ENCODE results near the gene TENT4B. TPM values are rescaled to one million over a fixed set of nuclear protein-coding genes. Genes with fewer than 3 reads are reported as not detected.
A peak's percentile ranks its signal among the peaks of the same experiment; 100 is the strongest.
"Not testable (repeated sequence)": the region's sequence is repeated elsewhere in the genome, so short reads cannot be mapped to it uniquely, and the experiment has no call there.

TENT4B gene
- total and polyA plus RNA-seq, 2 donors = 7.8 to 8.1 TPM

- WGBS = 96% methylated on average over 4 of the region's 4 CpGs
- Histone ChIP-seq H3K27ac (ENCODE audit: low read depth in 1 of 2, low read length in 1 of 2) (no peak overlapping the region), H3K36me3 (ENCODE audit: control insufficient read depth in 2 of 2, insufficient read depth in 2 of 2, low read length in 1 of 2) (no peaks in the 10 kb centered on the region), H3K4me3 (ENCODE audit: low read length in 2 of 2) (no peak overlapping the region), H3K27me3 (ENCODE audit: control insufficient read depth in 2 of 2, insufficient read depth in 1 of 2, low read length in 1 of 2) (no peaks in the 10 kb centered on the region), H3K4me1 (ENCODE audit: control insufficient read depth in 2 of 2, insufficient read depth in 2 of 2, low read length in 2 of 2) (peaks cover 9 to 11% of the 10 kb centered on the region in 2 donors), H3K9me3 (ENCODE audit: control insufficient read depth in 2 of 2, insufficient read depth in 1 of 2, low read length in 1 of 2) (no peaks in the 10 kb centered on the region)
- peak in 1 of 9 donors; percentile 12 for DNase-seq (ENCODE audit: low read depth in 6 of 9, low spot score in 9 of 9)
These were observed 26.9 kb upstream of the TENT4B start for GRCh38 chr16:50126183-50126582.

GRCh38 chr16:50132571-50132970 is 20.5 kb upstream of the TENT4B start:
- H3K27me3 ChIP-seq (ENCODE audit: control insufficient read depth in 2 of 2, insufficient read depth in 1 of 2, low read length in 1 of 2); H3K9me3 ChIP-seq (ENCODE audit: control insufficient read depth in 2 of 2, insufficient read depth in 1 of 2, low read length in 1 of 2); H3K4me3 ChIP-seq (ENCODE audit: low read length in 2 of 2); H3K27ac ChIP-seq (ENCODE audit: low read depth in 1 of 2, low read length in 1 of 2); DNase-seq (ENCODE audit: low read depth in 6 of 9, low spot score in 9 of 9); H3K36me3 ChIP-seq (ENCODE audit: control insufficient read depth in 2 of 2, insufficient read depth in 2 of 2, low read length in 1 of 2); H3K4me1 ChIP-seq (ENCODE audit: control insufficient read depth in 2 of 2, insufficient read depth in 2 of 2, low read length in 2 of 2): not testable (repeated sequence)
- 97% methylated on average over 7 of the region's 7 CpGs for WGBS

DNA sequence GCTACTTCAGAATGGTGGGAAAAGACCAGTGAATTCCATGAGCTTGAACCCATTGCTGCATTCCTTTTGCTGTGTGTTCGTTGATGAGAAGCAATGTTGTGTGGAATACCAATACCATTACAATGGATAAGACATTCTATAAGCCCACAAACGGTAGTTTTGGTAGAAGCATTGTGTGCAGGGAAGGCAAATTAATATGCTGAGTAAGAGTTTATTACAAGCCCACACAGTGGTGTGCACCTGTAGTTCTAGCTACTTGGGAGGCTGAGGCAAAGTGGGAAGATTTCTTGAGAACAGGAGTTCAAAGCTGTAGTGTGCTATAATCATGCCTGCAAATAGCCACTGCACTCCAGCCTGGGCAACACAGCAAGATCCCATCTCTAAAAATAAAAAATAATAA is 19.9 kb upstream of the TENT4B start:
- no peak overlapping the region for H3K27ac ChIP-seq (ENCODE audit: low read depth in 1 of 2, low read length in 1 of 2)
- 89% methylated on average over 2 of the region's 2 CpGs for WGBS
- no peaks in the 10 kb centered on the region for H3K4me1 ChIP-seq (ENCODE audit: control insufficient read depth in 2 of 2, insufficient read depth in 2 of 2, low read length in 2 of 2)
- no peak overlapping the region for H3K4me3 ChIP-seq (ENCODE audit: low read length in 2 of 2)
- no peaks in the 10 kb centered on the region for H3K36me3 ChIP-seq (ENCODE audit: control insufficient read depth in 2 of 2, insufficient read depth in 2 of 2, low read length in 1 of 2)
- no peak for DNase-seq (ENCODE audit: low read depth in 6 of 9, low spot score in 9 of 9)
- H3K27me3 ChIP-seq (ENCODE audit: control insufficient read depth in 2 of 2, insufficient read depth in 1 of 2, low read length in 1 of 2) = no peaks in the 10 kb centered on the region
- no peaks in the 10 kb centered on the region for H3K9me3 ChIP-seq (ENCODE audit: control insufficient read depth in 2 of 2, insufficient read depth in 1 of 2, low read length in 1 of 2)

- Histone ChIP-seq H3K9me3 (ENCODE audit: control insufficient read depth in 2 of 2, insufficient read depth in 1 of 2, low read length in 1 of 2) (no peaks in the 10 kb centered on the region), H3K36me3 (ENCODE audit: control insufficient read depth in 2 of 2, insufficient read depth in 2 of 2, low read length in 1 of 2) (no peaks in the 10 kb centered on the region)
These were observed 16.7 kb upstream of the TENT4B start for GRCh38 chr16:50136399-50136798.

DNA sequence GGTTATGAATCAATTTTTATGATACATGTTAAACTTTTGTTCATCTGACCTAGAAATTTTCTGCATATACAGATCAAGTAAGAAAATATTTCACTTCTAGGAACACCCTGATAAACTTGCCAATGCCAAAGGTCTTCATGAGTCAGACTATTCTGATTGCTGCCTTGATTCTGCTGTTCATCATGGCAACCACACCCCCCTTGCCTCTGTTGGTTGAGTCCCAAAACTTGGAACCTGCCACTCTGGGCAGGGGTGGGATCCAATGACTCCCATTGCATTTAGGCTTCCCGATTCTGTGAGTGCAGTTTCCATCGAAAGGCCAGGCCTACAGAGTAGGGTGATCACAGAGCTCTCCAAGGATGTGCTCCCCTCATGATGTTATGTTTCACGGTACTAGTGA is 15.8 kb upstream of the TENT4B start:
- 96% methylated on average over 3 of the region's 3 CpGs for WGBS
- H3K27ac ChIP-seq (ENCODE audit: low read depth in 1 of 2, low read length in 1 of 2) = no peak overlapping the region
- H3K4me3 ChIP-seq (ENCODE audit: low read length in 2 of 2) = no peak overlapping the region
- no peaks in the 10 kb centered on the region for H3K27me3 ChIP-seq (ENCODE audit: control insufficient read depth in 2 of 2, insufficient read depth in 1 of 2, low read length in 1 of 2)
- no peaks in the 10 kb centered on the region for H3K9me3 ChIP-seq (ENCODE audit: control insufficient read depth in 2 of 2, insufficient read depth in 1 of 2, low read length in 1 of 2)
- H3K36me3 ChIP-seq (ENCODE audit: control insufficient read depth in 2 of 2, insufficient read depth in 2 of 2, low read length in 1 of 2) = no peaks in the 10 kb centered on the region
- no peaks in the 10 kb centered on the region for H3K4me1 ChIP-seq (ENCODE audit: control insufficient read depth in 2 of 2, insufficient read depth in 2 of 2, low read length in 2 of 2)
- DNase-seq (ENCODE audit: low read depth in 6 of 9, low spot score in 9 of 9) = no peak

More at GRCh38 chr16:50136399-50136798, 16.7 kb upstream of the TENT4B start:
- H3K27ac ChIP-seq (ENCODE audit: low read depth in 1 of 2, low read length in 1 of 2) = no peak overlapping the region
- H3K27me3 ChIP-seq (ENCODE audit: control insufficient read depth in 2 of 2, insufficient read depth in 1 of 2, low read length in 1 of 2) = no peaks in the 10 kb centered on the region
- no peak for DNase-seq (ENCODE audit: low read depth in 6 of 9, low spot score in 9 of 9)
- no peaks in the 10 kb centered on the region for H3K4me1 ChIP-seq (ENCODE audit: control insufficient read depth in 2 of 2, insufficient read depth in 2 of 2, low read length in 2 of 2)
- no peak overlapping the region for H3K4me3 ChIP-seq (ENCODE audit: low read length in 2 of 2)

DNA sequence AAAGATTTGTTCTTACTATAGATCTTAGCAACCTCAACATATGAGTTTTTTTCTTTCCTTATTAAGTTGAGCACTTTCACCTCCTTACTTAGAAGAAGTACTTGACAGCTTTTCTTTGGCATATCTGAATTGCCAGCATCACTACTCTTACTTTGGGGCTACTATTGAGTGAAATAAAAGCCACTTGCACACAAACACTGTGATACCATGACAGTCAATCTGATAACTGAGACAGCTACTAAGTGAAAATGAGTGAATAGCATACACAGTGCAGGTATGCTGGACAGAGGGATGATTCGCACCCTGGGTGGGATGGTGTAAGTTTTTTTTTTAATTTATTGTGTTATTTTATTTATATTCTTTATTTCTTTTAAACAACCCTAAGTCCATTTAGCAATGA is 13.5 kb upstream of the TENT4B start:
- no peaks in the 10 kb centered on the region for H3K9me3 ChIP-seq (ENCODE audit: control insufficient read depth in 2 of 2, insufficient read depth in 1 of 2, low read length in 1 of 2)
- 99% methylated on average over 1 of the region's 1 CpG for WGBS
- H3K36me3 ChIP-seq (ENCODE audit: control insufficient read depth in 2 of 2, insufficient read depth in 2 of 2, low read length in 1 of 2) = no peaks in the 10 kb centered on the region
- H3K27me3 ChIP-seq (ENCODE audit: control insufficient read depth in 2 of 2, insufficient read depth in 1 of 2, low read length in 1 of 2) = no peaks in the 10 kb centered on the region
- no peak overlapping the region for H3K27ac ChIP-seq (ENCODE audit: low read depth in 1 of 2, low read length in 1 of 2)
- H3K4me3 ChIP-seq (ENCODE audit: low read length in 2 of 2) = no peak overlapping the region
- no peak for DNase-seq (ENCODE audit: low read depth in 6 of 9, low spot score in 9 of 9)
- H3K4me1 ChIP-seq (ENCODE audit: control insufficient read depth in 2 of 2, insufficient read depth in 2 of 2, low read length in 2 of 2) = no peaks in the 10 kb centered on the region

DNA sequence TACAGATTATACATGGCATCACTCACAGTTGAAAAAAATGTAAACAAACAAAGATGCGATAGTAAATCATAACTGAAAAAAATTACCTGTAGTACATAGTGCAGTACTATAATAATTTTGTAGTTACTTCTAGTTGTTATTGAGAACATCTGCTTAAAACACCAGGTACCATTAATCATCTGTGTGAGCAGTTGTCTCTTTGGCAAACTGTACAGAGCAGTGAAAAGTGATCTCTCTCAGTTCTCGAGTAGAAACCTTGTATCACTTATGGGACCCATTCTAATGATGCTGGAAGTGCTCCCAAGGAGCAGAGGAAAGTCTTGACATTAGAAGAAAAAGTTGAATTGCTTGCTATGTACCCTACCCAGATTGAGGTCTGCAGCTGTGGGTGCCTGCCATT is 8.9 kb upstream of the TENT4B start:
- WGBS = 93% methylated on average over 2 of the region's 2 CpGs
- Histone ChIP-seq H3K36me3 (ENCODE audit: control insufficient read depth in 2 of 2, insufficient read depth in 2 of 2, low read length in 1 of 2) (no peaks in the 10 kb centered on the region), H3K4me1 (ENCODE audit: control insufficient read depth in 2 of 2, insufficient read depth in 2 of 2, low read length in 2 of 2) (no peaks in the 10 kb centered on the region), H3K27ac (ENCODE audit: low read depth in 1 of 2, low read length in 1 of 2) (no peak overlapping the region), H3K9me3 (ENCODE audit: control insufficient read depth in 2 of 2, insufficient read depth in 1 of 2, low read length in 1 of 2) (no peaks in the 10 kb centered on the region), H3K27me3 (ENCODE audit: control insufficient read depth in 2 of 2, insufficient read depth in 1 of 2, low read length in 1 of 2) (no peaks in the 10 kb centered on the region), H3K4me3 (ENCODE audit: low read length in 2 of 2) (no peak overlapping the region)
- no peak for DNase-seq (ENCODE audit: low read depth in 6 of 9, low spot score in 9 of 9)

GRCh38 chr16:50146479-50147435 is 6.3 kb upstream of the TENT4B start:
- peaks cover 1 to 2% of the 10 kb centered on the region in 2 donors for H3K4me1 ChIP-seq (ENCODE audit: control insufficient read depth in 2 of 2, insufficient read depth in 2 of 2, low read length in 2 of 2)
- WGBS = 98% methylated on average over 9 of the region's 9 CpGs
- H3K27me3 ChIP-seq (ENCODE audit: control insufficient read depth in 2 of 2, insufficient read depth in 1 of 2, low read length in 1 of 2) = no peaks in the 10 kb centered on the region
- H3K36me3 ChIP-seq (ENCODE audit: control insufficient read depth in 2 of 2, insufficient read depth in 2 of 2, low read length in 1 of 2) = no peaks in the 10 kb centered on the region
- H3K4me3 ChIP-seq (ENCODE audit: low read length in 2 of 2) = no peak overlapping the region
- no peak overlapping the region for H3K27ac ChIP-seq (ENCODE audit: low read depth in 1 of 2, low read length in 1 of 2)
- no peak for DNase-seq (ENCODE audit: low read depth in 6 of 9, low spot score in 9 of 9)
- no peaks in the 10 kb centered on the region for H3K9me3 ChIP-seq (ENCODE audit: control insufficient read depth in 2 of 2, insufficient read depth in 1 of 2, low read length in 1 of 2)

- Histone ChIP-seq H3K4me3 (ENCODE audit: low read length in 2 of 2) (no peak overlapping the region), H3K36me3 (ENCODE audit: control insufficient read depth in 2 of 2, insufficient read depth in 2 of 2, low read length in 1 of 2) (no peaks in the 10 kb centered on the region), H3K27ac (ENCODE audit: low read depth in 1 of 2, low read length in 1 of 2) (no peak overlapping the region), H3K9me3 (ENCODE audit: control insufficient read depth in 2 of 2, insufficient read depth in 1 of 2, low read length in 1 of 2) (no peaks in the 10 kb centered on the region), H3K4me1 (ENCODE audit: control insufficient read depth in 2 of 2, insufficient read depth in 2 of 2, low read length in 2 of 2) (peaks cover 22 to 23% of the 10 kb centered on the region in 2 donors), H3K27me3 (ENCODE audit: control insufficient read depth in 2 of 2, insufficient read depth in 1 of 2, low read length in 1 of 2) (no peaks in the 10 kb centered on the region)
- 98% methylated on average over 5 of the region's 5 CpGs for WGBS
- DNase-seq (ENCODE audit: low read depth in 6 of 9, low spot score in 9 of 9) = no peak
These were observed 1.8 kb upstream of the TENT4B start for GRCh38 chr16:50151322-50151721.
